Activated T-helper 1 cell treated with Interleukin-2 at 50 U/mL for 16 hours (primary cell): ENCODE data around the gene PLXND1.
A peak's percentile ranks its signal among the peaks of the same experiment; 100 is the strongest.
"Not testable (repeated sequence)": the region's sequence is repeated elsewhere in the genome, so short reads cannot be mapped to it uniquely, and the experiment has no call there.

ENCODE experiments used
- DNase-seq: peaks from one replicate; pipeline ENCODE4 v3.0.0-alpha.2; 2020; ENCODE audit warnings: low read depth

The PLXND1 gene

GRCh38 chr3:129614435-129614834 is 8.0 kb upstream of the PLXND1 start:
- no peak for DNase-seq

- no peak for DNase-seq
These were observed 6.9 kb upstream of the PLXND1 start for GRCh38 chr3:129613367-129613740.

- DNase-seq = no peak
These were observed 6.3 kb upstream of the PLXND1 start for GRCh38 chr3:129612534-129613366.

- DNase-seq = no peak
These were observed 5.5 kb upstream of the PLXND1 start for GRCh38 chr3:129611812-129612533.

GRCh38 chr3:129611446-129611800 is 4.9 kb upstream of the PLXND1 start:
- no peak for DNase-seq

GRCh38 chr3:129610794-129611445 is 4.4 kb upstream of the PLXND1 start:
- DNase-seq = not testable (repeated sequence)

GRCh38 chr3:129610276-129610675 is 3.8 kb upstream of the PLXND1 start:
- DNase-seq = no peak

GRCh38 chr3:129609591-129610182 is 3.2 kb upstream of the PLXND1 start:
- no peak for DNase-seq

GRCh38 chr3:129608936-129609590 is 2.6 kb upstream of the PLXND1 start:
- DNase-seq = no peak

- no peak for DNase-seq
These were observed 1.8 kb upstream of the PLXND1 start for GRCh38 chr3:129608087-129608935.

GRCh38 chr3:129607391-129608068 is 1.1 kb upstream of the PLXND1 start:
- no peak for DNase-seq

- DNase-seq = no peak
These were observed 397 bp downstream of the PLXND1 start for GRCh38 chr3:129605922-129606635.

- peak; percentile 33 for DNase-seq
These were observed 1.1 kb downstream of the PLXND1 start for GRCh38 chr3:129605203-129605921.

GRCh38 chr3:129604767-129605166 is 1.7 kb downstream of the PLXND1 start:
- DNase-seq = no peak

- no peak for DNase-seq
These were observed 2.3 kb downstream of the PLXND1 start for GRCh38 chr3:129603991-129604749.

- no peak for DNase-seq
These were observed 2.9 kb downstream of the PLXND1 start for GRCh38 chr3:129603561-129603942.

GRCh38 chr3:129602730-129603560 is 3.5 kb downstream of the PLXND1 start:
- DNase-seq = no peak

GRCh38 chr3:129602309-129602708 is 4.2 kb downstream of the PLXND1 start:
- no peak for DNase-seq
